NOMO-1 (cell line): Measurements from ENCODE around the gene LRRC8C.

ENCODE experiments used
- DNase-seq, 2 experiments: peaks; one replicate each; lab custom pipeline; 2025; ENCODE audit not compliant: unreplicated experiment in 2 of 2; lab: John Stamatoyannopoulos, UW

Gene LRRC8C

DNA sequence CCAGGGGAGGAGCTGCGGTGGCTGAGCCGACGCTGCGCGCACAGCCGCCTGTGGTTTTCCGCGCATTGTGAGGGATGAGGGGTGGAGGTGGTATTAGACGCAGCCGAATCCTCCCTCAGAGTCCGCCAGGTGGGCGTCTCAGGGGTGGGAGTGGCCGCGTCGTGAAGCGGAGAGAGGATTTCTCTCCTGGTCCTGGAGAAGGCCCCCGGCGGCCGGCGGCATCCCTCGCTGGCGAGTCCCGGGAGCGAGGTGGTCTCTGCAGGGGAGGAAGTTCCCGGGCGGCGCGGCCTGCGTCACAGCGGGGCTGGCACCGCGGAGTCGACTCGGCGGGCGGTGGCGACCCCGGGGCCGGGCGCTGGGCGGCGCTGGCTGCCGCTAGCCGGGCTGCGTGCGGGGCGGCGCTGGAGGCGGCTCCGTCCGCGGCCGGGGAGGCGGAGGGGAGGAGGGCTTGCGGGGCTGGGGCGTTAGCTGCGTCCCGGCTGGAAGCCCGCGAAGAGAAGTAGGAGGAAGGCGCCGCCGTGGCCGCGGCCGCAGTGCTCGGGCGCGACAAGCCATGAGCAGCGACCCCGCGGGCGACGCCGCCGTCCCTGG lies at the start of gene LRRC8C:
Gene LRRC8C (plus strand): TSS at position 464 of the 591 bp plus-strand sequence. CDS start 53,354 bp downstream, outside the sequence.
- DNase-seq, result peak; percentile 83 to 86

DNA sequence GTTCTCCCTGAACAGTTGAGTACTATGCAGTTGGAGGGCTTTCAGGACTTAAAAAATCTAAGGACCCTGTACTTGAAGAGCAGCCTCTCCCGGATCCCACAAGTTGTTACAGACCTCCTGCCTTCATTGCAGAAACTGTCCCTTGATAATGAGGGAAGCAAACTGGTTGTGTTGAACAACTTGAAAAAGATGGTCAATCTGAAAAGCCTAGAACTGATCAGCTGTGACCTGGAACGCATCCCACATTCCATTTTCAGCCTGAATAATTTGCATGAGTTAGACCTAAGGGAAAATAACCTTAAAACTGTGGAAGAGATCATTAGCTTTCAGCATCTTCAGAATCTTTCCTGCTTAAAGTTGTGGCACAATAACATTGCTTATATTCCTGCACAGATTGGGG lies 48.7 kb upstream of the LRRC8C start:
- DNase-seq, result no peak

DNA sequence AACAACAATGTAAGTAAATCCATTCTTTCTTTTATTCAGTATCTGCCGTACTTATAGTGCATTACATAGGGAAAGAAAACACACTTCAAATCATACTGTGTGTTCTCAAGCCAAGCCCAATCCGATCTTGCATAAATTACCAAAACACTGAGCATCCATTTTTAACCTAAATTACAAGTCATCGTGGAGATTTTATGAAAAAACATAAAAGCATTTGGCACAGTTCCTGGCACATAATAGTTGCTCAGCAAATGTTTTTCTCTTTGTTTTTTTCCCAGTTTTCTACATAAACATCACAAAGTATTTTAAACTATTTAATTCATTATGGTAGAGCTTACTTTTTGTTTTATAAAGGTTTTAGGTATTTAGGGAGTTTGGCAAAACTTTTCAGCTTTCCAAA lies 48.1 kb upstream of the LRRC8C start:
- no peak for DNase-seq

DNA sequence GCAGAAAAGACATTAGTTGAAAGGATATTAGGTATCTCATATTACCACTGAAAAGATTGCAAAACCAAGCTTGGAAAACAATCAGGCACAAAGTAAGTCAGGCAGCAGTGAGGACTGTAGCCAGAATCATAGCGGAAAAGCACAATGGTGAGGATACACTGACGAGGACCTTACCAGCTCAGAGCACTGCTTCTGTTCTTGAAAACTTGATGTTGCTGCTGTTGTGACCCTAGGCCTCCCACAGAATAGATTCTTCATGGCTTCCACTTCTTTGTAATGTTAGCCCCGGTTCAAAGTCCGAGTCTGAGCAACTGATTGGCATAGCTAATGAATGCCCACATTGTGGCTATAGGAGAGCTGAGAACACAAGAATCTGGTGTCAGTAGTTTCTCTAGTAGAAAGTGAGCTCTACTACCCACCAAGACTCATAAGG lies 45.2 kb upstream of the LRRC8C start:
- no peak for DNase-seq

DNA sequence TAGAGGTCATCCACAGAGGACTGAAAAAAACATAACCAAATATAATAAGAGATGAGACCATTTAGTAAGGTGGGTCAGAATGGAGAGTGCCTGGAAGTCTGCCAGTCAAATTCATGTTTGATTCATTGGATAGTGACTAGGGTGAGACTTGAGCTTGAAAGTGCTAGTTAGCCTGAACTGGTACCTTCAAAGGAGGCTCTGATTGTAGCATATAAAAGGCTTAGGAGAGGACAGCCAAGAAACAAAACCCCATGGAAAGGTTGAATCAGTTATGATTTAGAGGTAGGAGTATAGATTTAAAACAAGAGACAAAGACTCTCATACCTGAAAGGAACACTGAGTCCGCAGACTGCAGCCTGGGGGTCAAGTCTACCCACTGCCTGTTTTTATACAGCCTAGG lies 44.4 kb upstream of the LRRC8C start:
- no peak for DNase-seq

DNA sequence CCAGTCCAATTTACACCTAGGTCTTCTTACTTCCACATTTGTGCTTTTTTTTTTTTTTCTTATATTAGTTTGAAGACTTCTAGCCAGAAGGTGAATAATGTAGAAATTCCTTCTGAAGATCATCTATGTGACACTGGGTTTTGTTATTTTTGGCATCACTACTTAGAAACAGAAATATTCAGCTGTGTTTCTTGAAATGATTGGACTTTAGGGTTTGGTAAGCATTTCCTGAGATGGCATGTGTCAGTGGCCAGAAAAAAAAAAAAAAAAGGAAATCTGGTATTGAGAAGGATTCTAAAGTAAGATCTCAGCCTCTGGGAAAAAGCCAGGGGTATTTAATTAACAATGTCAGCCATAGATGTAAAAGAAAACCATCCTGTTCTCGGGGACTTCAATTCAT lies 43.4 kb upstream of the LRRC8C start:
- DNase-seq, result no peak

DNA sequence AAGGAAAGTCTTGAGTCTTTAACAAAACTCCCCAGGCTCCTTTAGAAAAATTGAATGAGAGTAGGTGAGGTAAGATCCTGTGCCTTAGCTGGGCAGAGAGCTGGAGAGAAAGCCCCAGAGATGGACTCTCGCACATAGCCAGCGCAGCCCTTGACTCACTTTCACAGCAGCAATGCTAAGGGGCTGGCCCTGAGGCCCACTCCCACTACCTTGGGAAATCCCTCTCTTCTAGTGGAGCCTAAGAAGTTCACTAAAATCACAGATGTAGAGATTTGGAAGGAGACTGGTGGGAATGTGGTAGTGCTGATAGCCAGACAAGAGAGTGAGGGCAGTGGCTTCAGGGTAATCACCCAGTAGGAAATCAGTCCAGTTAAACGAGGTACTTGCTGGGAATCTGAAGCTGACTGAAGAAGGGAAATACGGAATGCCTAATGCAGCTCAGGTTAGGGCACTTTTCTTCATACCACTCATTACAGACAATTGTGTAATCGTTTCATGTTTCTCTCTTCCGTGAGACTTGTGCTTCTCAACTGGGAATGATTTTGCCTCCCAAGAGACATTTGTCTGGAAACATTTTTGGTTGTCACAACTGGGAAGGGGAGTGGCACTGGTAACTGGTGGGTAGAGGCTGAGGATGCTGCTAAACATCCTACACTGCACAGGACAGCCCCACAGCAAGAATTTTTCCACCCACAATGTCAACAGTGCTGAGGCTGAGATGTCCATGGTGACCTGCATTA lies 42.4 kb upstream of the LRRC8C start:
- no peak for DNase-seq

DNA sequence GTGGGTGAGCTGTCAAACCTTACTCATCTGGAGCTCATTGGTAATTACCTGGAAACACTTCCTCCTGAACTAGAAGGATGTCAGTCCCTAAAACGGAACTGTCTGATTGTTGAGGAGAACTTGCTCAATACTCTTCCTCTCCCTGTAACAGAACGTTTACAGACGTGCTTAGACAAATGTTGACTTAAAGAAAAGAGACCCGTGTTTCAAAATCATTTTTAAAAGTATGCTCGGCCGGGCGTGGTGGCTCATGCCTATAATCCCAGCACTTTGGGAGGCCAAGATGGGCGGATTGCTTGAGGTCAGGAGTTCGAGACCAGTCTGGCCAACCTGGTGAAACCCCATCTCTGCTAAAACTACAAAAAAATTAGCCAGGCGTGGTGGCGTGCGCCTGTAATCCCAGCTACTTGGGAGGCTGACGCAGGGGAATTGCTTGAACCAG lies 40.0 kb upstream of the LRRC8C start:
- DNase-seq, result peak; percentile 37 to 85

DNA sequence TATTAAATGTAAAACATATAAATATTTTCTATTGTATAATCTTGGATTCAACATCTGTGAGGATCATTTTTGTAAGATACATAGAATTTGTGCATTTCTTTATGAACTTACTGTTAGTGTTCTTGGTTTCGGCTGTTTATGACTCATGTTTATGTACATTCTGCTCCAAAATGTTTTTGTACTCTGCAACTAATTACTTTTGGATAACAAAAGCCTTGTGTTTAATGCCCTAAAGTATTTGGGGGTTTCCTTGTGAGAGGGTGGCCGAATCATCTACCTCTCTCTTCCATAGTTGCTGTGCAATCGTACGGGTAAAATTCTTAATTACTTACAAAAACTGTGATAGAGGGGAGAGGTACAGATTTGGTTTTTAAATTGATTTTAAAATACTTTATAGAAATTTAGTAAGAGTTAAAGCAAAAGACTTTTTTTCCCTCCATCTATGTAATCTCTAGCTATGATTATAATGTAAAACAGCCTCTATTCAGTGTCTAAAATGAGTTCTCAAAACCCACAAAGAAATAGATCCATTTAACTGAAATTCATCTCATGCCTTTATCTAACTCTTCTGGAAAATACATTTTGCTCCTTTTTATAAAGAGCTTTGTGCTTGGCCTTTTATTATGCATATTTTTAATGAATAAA lies 38.7 kb upstream of the LRRC8C start:
- no peak for DNase-seq

DNA sequence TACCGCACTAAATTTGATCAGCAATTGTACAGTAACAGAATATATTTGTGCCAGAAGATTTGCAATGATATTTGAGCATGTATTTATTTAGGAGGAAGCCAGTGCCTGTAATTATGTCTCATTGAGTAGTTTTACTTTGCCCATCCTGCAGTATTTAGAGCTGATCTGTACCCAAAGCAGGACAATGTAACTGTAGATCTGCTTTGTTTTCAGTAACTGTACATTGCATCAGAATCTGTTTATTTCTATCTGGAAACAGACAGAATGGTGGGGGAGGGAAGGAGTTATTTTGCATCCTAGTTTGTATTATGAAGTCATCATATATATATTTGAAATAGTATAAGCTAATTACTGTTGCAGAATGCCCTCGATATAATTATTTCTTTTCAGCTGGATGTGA lies 36.2 kb upstream of the LRRC8C start:
- no peak for DNase-seq

DNA sequence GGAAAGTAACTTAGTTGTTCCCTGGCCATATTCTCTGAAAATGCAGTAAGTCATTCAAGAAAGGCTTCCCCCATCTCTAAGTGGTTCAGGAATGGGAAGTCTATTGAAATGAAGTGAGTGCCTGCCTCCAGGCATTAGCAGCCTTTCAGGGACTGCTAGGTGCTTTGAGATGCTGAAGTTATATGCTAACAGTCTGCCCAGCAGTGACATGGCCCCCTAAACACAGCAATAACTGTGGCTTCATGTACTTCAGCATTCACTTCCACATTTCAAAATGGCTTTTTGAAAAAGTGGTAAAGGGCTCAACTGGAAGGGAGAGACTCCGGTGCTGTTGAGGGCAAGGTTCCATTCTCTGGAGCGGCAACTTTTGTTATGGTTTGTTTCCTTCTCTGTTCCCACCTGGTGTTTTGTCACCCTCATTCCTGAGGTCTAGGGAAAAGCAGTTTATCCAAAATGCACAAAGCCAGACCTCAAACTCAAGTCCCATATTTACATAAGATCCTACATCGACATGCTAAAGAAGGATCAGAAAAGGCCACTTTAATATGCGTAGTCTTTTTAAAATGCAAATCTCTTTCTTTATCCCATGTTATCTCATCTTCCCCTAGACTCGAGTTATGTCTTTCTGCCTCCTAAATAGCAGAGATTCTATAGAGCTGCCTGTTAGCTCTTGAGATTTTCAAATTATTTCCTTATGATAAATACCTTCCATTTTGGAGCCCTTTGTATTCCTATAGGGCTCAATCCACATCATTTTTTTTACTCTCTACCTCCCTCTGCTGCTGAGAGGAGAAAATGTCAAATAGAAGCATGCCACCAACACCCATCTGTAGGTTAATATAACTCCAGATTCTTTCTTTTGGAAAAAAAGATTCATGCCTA lies 34.2 kb upstream of the LRRC8C start:
- peak; percentile 4 to 35 for DNase-seq

DNA sequence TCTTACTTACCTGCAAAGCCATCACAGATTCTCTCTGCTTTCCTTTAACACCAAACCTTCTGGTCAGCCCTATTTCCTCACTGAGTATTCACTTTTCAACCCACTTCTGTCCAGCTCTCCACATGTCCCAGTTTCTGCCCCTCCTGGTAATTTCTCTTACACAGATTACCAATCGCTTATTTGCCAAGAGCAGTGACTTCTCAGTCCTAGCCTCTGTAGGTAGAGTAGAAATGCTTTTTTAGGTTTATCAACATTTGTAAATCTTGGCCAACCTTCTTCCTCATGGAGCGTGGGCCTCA lies 33.6 kb upstream of the LRRC8C start:
- DNase-seq, result no peak

DNA sequence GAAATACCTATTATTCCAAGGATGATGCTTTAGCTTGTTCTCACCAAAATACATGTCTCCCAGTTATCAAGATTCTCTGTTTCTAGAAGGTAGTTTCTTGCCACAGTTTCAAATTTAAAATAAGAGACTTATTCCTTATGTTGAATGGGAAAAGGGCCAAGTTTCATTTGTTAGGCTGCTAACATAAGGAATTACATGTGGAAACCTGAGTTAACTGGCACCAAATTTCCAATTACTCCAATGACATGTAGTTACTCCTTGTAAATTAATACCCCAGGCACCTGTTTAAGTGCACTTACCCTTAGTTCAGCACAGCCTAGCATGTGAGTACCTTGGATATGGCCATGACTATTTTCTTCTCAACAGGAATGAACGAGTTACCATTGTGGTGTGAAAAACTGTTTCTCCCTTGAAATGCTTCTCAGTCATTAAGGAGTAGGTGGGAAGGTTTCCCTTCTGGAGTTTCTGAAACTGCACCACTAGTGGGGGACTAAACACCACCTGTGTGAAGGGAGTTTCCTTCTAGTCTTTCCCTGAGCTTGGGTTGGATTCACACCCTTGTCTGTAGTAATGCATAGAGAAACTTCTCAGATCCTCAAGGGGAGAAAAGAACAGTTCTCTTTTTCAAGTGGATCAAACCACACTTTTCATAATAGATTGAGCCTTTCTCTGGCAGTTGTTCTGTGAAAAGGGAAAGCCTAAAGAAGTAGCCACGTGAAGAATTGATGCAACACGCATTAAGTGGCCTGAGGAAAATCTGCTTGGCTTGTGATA lies 32.3 kb upstream of the LRRC8C start:
- peak in 1 of 2 experiments; percentile 8 for DNase-seq

DNA sequence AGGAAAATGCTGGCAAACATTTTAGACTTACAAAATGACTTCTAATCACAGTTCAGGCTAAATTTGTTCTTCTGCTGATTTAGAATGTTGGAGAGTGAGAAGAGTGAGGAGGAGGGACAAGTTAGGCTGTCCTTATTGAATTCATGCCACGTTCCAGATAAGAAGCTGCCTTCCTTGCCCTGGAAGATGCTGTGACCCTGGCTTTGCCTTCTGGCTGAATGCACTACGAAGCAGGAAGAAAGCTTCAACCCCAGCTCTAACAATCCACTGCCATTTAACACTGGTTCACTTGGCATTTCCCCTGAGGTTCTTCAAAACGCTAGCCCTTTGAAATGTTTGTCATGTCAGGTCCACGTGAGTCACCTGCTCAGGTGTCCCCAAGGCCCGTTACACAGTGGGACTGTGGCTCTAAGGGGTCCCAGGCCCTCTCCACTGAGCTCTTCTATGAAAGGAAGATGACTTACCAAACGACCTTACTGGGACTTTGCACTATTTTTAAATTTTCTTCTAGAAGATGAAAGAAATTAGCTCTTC lies 30.0 kb upstream of the LRRC8C start:
- DNase-seq, result no peak

DNA sequence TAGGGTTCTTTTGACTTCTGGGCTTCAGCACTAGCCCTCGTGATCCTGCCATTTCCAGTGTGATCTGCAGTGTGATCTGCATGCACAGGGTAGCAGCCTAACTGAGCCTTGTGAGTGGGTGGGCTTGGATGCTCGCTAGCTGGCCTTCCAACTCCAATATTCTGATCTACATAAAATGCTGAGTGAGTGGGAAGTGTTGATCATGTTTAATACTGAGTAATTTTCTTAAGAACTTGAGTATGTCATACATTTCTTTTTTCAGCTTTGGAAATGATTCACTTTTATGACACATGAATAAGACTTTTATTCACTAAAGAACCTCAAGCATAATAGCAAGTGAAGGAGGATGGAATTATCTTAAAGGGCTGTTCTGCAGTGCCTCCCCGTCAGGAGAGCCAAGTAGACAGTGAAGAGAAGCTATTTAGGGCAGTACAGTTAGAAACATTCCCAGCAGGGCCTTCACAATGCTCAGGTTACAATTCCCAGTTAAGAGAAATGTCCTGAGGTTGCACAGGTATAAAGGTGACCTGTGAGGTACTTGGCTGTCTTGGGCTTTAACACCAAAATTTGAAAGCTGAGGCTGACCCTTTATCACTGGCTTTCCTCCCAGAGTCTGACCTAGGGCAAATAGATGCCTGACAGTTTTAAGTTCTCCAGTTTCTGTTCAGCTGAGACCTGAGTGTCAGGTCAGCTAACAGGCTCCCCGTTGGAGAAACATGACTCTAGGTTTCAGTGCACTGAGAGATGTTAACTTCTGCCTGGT lies 29.1 kb upstream of the LRRC8C start:
- no peak for DNase-seq

DNA sequence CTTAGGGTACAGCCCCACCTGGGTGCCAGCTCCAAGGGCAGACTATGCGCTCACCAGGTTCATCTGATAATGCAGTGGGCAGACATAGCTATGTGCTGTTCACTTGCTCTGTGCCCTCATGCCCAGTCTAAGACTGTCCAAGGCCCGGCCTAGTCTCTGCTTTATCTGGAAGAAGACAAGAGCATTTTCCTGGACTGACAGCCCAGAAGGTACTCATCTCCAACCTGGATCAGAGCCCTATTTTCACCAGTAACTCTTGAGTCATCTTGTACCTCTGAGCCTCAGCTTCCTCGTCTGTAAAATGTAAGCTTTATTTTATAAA lies 28.5 kb upstream of the LRRC8C start:
- no peak for DNase-seq

DNA sequence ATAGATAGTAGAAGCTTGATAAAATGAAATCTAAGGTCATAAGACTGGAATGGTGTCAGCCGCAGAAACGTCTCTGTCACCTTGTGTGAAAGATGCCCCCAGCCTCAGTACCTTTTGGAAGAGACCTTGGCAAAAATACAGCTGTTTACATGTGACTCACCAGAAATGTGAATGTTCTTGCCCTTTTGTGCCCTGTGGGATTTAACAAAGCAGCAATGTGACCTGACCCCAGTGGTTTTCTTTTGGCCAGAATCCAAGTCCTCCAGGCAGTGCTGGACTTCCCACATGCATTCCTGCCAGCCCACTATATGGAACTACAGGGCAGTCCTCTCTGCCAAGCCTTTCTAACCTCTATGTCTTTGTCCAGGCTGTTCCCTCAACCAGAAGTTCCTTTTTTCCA lies 27.2 kb upstream of the LRRC8C start:
- no peak for DNase-seq

DNA sequence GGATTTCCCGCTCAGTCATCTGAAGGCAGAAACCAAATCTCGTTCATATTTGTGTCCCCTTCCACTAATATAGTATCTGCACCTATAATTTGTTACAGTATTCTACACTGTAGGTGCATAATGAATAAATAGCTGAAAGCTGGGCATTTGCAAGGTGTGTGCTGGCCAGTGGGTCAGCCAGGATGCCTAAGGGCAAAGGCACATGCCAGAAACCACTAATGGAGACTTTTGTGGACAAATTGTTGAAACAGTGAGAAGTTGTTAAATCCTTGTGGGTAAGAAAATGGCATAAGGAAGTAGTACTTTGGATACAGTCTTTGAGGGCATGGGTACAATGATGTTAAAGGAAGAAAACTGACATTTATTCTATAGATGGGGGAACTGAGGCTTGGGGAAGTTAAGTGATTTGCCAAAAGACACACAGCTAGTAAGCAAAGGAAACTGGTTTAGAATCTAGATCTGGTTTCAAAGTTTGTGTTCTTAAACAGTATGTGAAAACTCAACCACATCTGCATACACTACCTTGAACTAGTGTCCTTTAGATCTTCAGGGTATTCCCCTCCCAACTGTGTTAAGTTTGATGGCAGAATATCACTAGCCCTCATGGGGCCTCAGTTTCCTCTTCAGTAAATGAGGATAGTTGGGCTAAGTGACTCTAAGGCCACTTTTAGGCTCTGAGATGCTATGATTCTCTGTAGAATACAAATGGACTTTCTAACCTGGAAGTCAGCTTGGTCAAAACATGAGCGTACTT lies 26.5 kb upstream of the LRRC8C start:
- DNase-seq, result no peak

DNA sequence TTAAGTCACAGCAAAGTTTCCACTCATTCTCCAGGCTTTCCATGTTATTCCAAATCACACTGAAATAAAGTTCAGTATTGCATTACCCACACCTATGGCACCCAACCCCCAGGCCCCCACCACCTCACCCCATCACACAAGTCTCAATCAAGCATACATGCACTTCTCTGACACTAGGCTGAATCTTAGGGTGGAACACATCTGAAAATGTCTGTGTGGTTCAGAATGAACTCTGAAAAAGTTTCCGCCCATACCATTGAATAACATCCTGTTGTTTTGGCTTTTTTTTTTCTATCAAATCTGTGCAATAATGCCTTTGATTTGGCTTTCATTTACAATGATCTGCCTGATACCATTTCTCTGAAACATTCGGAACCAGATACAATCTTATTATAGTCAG lies 25.8 kb upstream of the LRRC8C start:
- no peak for DNase-seq
